Endodermal cell (in vitro differentiated cells): ENCODE measurements around the gene PROK2. TPM values are rescaled to one million over a fixed set of nuclear protein-coding genes. Genes with fewer than 3 reads are reported as not detected.
A peak's percentile ranks its signal among the peaks of the same experiment; 100 is the strongest.

Experiments used
- DNase-seq: peaks from one replicate; pipeline ENCODE4 v3.0.0-alpha.2; 2017
- H3K27ac ChIP-seq: 2 replicates; pipeline ENCODE4 v1.5.1; 2013; ENCODE audit warnings: mild to moderate bottlenecking, low read depth, low read length, moderate library complexity
- H3K27me3 ChIP-seq: 2 replicates; pipeline ENCODE4 v1.6.1; 2013; ENCODE audit warnings: mild to moderate bottlenecking, low read length, moderate library complexity; ENCODE audit not compliant: insufficient read depth, control insufficient read depth, poor library complexity, severe bottlenecking
- H3K36me3 ChIP-seq: 2 replicates; pipeline ENCODE4 v1.7.0; 2013; ENCODE audit warnings: mild to moderate bottlenecking, low read length, moderate library complexity; ENCODE audit not compliant: control insufficient read depth, insufficient read depth
- H3K4me1 ChIP-seq: one replicate; pipeline ENCODE4 v1.7.0; 2013; ENCODE audit warnings: low read length; ENCODE audit not compliant: control insufficient read depth, insufficient read depth
- H3K4me3 ChIP-seq: 2 replicates; pipeline ENCODE4 v1.5.1; 2013; ENCODE audit warnings: mild to moderate bottlenecking, low read length, moderate library complexity
- H3K9ac ChIP-seq: 2 replicates; pipeline ENCODE4 v1.6.1; 2013; ENCODE audit warnings: mild to moderate bottlenecking, low read length, moderate library complexity; ENCODE audit not compliant: poor library complexity, severe bottlenecking; ENCODE audit errors: extremely low read depth
- H3K9me3 ChIP-seq: 2 replicates; pipeline ENCODE4 v1.6.1; 2013; ENCODE audit warnings: mild to moderate bottlenecking, low read length, moderate library complexity; ENCODE audit not compliant: control insufficient read depth
- H3K27ac Mint-ChIP-seq: 2 replicates; pipeline ENCODE4 v1.8.0; 2020; ENCODE audit warnings: mixed read lengths
- H3K27me3 Mint-ChIP-seq: 2 replicates; pipeline ENCODE4 v1.8.0; 2021; ENCODE audit warnings: mild to moderate bottlenecking, mixed read lengths; ENCODE audit not compliant: insufficient read depth
- H3K36me3 Mint-ChIP-seq: 2 replicates; pipeline ENCODE4 v1.8.0; 2020; ENCODE audit warnings: low read depth, mixed read lengths
- H3K4me1 Mint-ChIP-seq: 2 replicates; pipeline ENCODE4 v1.8.0; 2020; ENCODE audit warnings: mixed read lengths
- H3K4me3 Mint-ChIP-seq: 2 replicates; pipeline ENCODE4 v1.8.0; 2020; ENCODE audit warnings: mild to moderate bottlenecking, moderate library complexity, mixed read lengths
- H3K9me3 Mint-ChIP-seq: 2 replicates; pipeline ENCODE4 v1.8.0; 2020; ENCODE audit warnings: mild to moderate bottlenecking, mixed read lengths
- WGBS, 2 experiments: methylation state at CpG; one replicate each; pipeline versions ENCODE4 v1.1.5 to v1.1.7; 2013; ENCODE audit warnings: missing lambda C conversion rate in 2 of 2, mixed read lengths in 1 of 2; ENCODE audit not compliant: insufficient coverage in 1 of 2, insufficient read length in 1 of 2; 5-methylcytosine and 5-hydroxymethylcytosine counted together
- total RNA-seq, 2 donors: library from RNA; stranded (reverse); fragmentation: NEBNext Ultra II Directional in 1 of 2; extraction: Animal tissue kit (Norgen Biotek cat#: 25700) in 1 of 2; gene quantifications; 2 replicates in 1 of 2; 3 replicates in 1 of 2; pipeline ENCODE4 v1.2.1, GENCODE V29; 2021
- TF ChIP-seq, protein P1 (sequence below): fragments of 200-600 bp; sonication (generic); conservative IDR thresholded peaks from 2 replicates; pipeline ENCODE4 v1.5.0; 2021; ENCODE audit warnings: antibody characterized with exemption, mild to moderate bottlenecking

Gene PROK2
- total RNA-seq, 2 donors from 2014 or later, result 0.29 TPM; not detected in 1

- 87% methylated on average over 4 of the region's 4 CpGs for WGBS, 2 experiments
- Mint-ChIP-seq H3K27me3 (peaks cover 87% of the 10 kb centered on the region), H3K36me3 (no peaks in the 10 kb centered on the region), H3K9me3 (peaks cover 15% of the 10 kb centered on the region), H3K27ac (no peak overlapping the region), H3K4me1 (peaks cover 27% of the 10 kb centered on the region), H3K4me3 (no peak overlapping the region)
- no peak overlapping the region for H3K9ac ChIP-seq
- H3K27ac ChIP-seq, result no peak overlapping the region
- peaks cover 51% of the 10 kb centered on the region for H3K27me3 ChIP-seq
- no peak for DNase-seq
- no peak overlapping the region for H3K4me3 ChIP-seq
- peaks cover 17% of the 10 kb centered on the region for H3K9me3 ChIP-seq
- H3K4me1 ChIP-seq, result no peaks in the 10 kb centered on the region
- TF ChIP-seq, protein P1, sequence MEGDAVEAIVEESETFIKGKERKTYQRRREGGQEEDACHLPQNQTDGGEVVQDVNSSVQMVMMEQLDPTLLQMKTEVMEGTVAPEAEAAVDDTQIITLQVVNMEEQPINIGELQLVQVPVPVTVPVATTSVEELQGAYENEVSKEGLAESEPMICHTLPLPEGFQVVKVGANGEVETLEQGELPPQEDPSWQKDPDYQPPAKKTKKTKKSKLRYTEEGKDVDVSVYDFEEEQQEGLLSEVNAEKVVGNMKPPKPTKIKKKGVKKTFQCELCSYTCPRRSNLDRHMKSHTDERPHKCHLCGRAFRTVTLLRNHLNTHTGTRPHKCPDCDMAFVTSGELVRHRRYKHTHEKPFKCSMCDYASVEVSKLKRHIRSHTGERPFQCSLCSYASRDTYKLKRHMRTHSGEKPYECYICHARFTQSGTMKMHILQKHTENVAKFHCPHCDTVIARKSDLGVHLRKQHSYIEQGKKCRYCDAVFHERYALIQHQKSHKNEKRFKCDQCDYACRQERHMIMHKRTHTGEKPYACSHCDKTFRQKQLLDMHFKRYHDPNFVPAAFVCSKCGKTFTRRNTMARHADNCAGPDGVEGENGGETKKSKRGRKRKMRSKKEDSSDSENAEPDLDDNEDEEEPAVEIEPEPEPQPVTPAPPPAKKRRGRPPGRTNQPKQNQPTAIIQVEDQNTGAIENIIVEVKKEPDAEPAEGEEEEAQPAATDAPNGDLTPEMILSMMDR, result no peak
- no peaks in the 10 kb centered on the region for H3K36me3 ChIP-seq
Observed at GRCh38 chr3:71732637-71733036, 52.3 kb downstream of the PROK2 start.

GRCh38 chr3:71728632-71729342 is 56.2 kb downstream of the PROK2 start:
- Histone ChIP-seq H3K4me1 (no peaks in the 10 kb centered on the region), H3K36me3 (no peaks in the 10 kb centered on the region), H3K27me3 (peaks cover 77% of the 10 kb centered on the region), H3K9ac (no peak overlapping the region), H3K27ac (no peak overlapping the region), H3K9me3 (no peaks in the 10 kb centered on the region), H3K4me3 (no peak overlapping the region)
- DNase-seq, result peak; percentile 88
- H3K4me3 Mint-ChIP-seq, result no peak overlapping the region
- TF ChIP-seq, protein P1, result no peak
- H3K27me3 Mint-ChIP-seq, result peaks cover 84% of the 10 kb centered on the region
- H3K4me1 Mint-ChIP-seq, result peaks cover 19% of the 10 kb centered on the region
- H3K9me3 Mint-ChIP-seq, result no peaks in the 10 kb centered on the region
- WGBS, 2 experiments, result 22 to 46% methylated on average over 3 to 4 of the region's 4 CpGs
- no peak overlapping the region for H3K27ac Mint-ChIP-seq
- H3K36me3 Mint-ChIP-seq, result no peaks in the 10 kb centered on the region

GRCh38 chr3:71726146-71726545 is 58.8 kb downstream of the PROK2 start:
- Histone ChIP-seq H3K27me3 (peaks cover 86% of the 10 kb centered on the region), H3K9ac (no peak overlapping the region), H3K4me1 (no peaks in the 10 kb centered on the region), H3K4me3 (no peak overlapping the region), H3K27ac (no peak overlapping the region), H3K36me3 (no peaks in the 10 kb centered on the region), H3K9me3 (no peaks in the 10 kb centered on the region)
- Mint-ChIP-seq H3K27ac (no peak overlapping the region), H3K4me1 (peaks cover 4% of the 10 kb centered on the region), H3K4me3 (peak overlapping the region; percentile 53), H3K27me3 (peaks cover 90% of the 10 kb centered on the region), H3K36me3 (no peaks in the 10 kb centered on the region), H3K9me3 (no peaks in the 10 kb centered on the region)
- WGBS, 2 experiments, result 93 to 97% methylated on average over 7 to 8 of the region's 8 CpGs
- TF ChIP-seq, protein P1, result no peak
- DNase-seq, result no peak
